Measurements from ENCODE around the gene OR52R1.

The OR52R1 gene

DNA sequence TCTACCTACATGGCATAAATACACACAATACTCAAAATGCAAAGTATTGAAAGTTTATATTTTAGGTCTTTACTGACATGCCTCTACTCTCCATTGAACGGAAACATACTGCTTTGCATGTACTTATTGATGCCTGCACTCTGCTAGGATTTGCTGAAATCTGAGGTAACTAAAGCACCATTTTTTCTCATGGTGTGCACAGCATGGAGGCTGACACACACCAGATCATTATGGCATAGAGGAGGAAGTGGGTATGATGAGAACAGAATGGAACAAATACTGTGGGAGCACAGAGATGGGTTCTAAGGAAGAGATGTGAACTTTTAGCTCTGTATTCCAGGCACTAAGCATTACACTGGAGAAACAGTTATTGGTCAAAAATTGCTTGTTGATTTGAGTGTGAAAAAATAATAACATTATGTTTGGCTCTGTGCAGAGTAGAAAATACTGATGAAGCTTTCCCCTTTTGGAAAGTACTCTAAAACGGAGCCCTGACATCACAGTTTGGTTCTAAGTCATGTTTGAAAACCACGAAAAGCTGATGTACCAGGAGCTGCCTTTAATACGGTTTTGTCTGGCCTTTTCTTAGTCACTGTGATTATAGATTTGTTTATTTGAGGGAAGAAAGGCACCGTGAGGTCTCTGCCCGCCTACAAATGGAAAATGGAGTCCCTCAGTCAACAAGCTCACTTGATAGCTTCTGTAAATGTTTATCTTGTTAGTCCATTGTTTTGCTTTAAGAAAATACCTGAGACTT is 5.6 kb downstream of the OR52R1 start:
- no CpG with 5 or more reads among the region's 6 CpGs for WGBS, 2 donors (ENCODE audit: extremely low coverage in 2 of 2, insufficient read length in 2 of 2, insufficient replicate concordance in 1 of 2)
- no peak overlapping the region for H3K4me3 ChIP-seq (ENCODE audit: low read length in 2 of 2)

GRCh38 chr11:4797206-4797605 is 7.0 kb downstream of the OR52R1 start:
- Histone ChIP-seq H2BK12ac (ENCODE audit: low read length) (no peak overlapping the region), H3K9ac (ENCODE audit: low read depth, low read length, poor library complexity) (no peak overlapping the region), H2AK5ac (ENCODE audit: low read depth, low read length) (no peak overlapping the region), H3K4me2 (ENCODE audit: insufficient read depth, low read length, poor library complexity, severe bottlenecking) (no peak overlapping the region), H3K14ac (ENCODE audit: low read length) (no peak overlapping the region), H4K91ac (ENCODE audit: low read depth, low read length, poor library complexity) (no peak overlapping the region), H3K27ac (replicated peaks; ENCODE audit: low read length) (no peak overlapping the region), H3K4ac (ENCODE audit: low read length) (no peak overlapping the region), H3K4me3 (ENCODE audit: low read length in 2 of 2) (no peak overlapping the region), H2BK120ac (ENCODE audit: low read depth, low read length) (no peak overlapping the region), H3K18ac (ENCODE audit: low read length) (no peak overlapping the region), H3K27me3 (ENCODE audit: control insufficient read depth in 3 of 3, insufficient read depth in 3 of 3, low read depth in 1 of 3, low read length in 3 of 3) (no peaks in the 10 kb centered on the region), H3K4me1 (ENCODE audit: control insufficient read depth in 2 of 2, insufficient read depth in 1 of 2, low read depth in 1 of 2, low read length in 2 of 2) (no peaks in the 10 kb centered on the region), H2BK5ac (ENCODE audit: low read length) (no peak overlapping the region), H3K79me1 (ENCODE audit: low read depth, low read length) (no peaks in the 10 kb centered on the region), H3K23ac (ENCODE audit: low read depth, low read length, poor library complexity) (no peak overlapping the region), H3K36me3 (replicated peaks in 1 of 2; ENCODE audit: control insufficient read depth in 2 of 2, insufficient read depth in 2 of 2, low read length in 2 of 2) (no peaks in the 10 kb centered on the region), H4K8ac (ENCODE audit: low read depth, low read length) (no peak overlapping the region), H3K9me3 (replicated peaks in 1 of 2; ENCODE audit: control insufficient read depth in 2 of 2, insufficient read depth in 1 of 2, low read depth in 1 of 2, low read length in 2 of 2) (no peaks in the 10 kb centered on the region), H2BK15ac (ENCODE audit: low read length) (no peak overlapping the region), H2AFZ (ENCODE audit: low read length) (no peak overlapping the region)
- no CpG with 5 or more reads among the region's 2 CpGs for WGBS, 2 donors (ENCODE audit: extremely low coverage in 2 of 2, insufficient read length in 2 of 2, insufficient replicate concordance in 1 of 2)
- no peak for DNase-seq (ENCODE audit: low spot score)

More for the DNA sequence above, 5.6 kb downstream of the OR52R1 start:
- Histone ChIP-seq H4K91ac (ENCODE audit: low read depth, low read length, poor library complexity) (no peak overlapping the region), H4K8ac (ENCODE audit: low read depth, low read length) (no peak overlapping the region), H3K23ac (ENCODE audit: low read depth, low read length, poor library complexity) (no peak overlapping the region), H2BK5ac (ENCODE audit: low read length) (no peak overlapping the region), H3K4ac (ENCODE audit: low read length) (no peak overlapping the region), H3K4me1 (ENCODE audit: control insufficient read depth in 2 of 2, insufficient read depth in 1 of 2, low read depth in 1 of 2, low read length in 2 of 2) (no peaks in the 10 kb centered on the region), H3K14ac (ENCODE audit: low read length) (no peak overlapping the region), H2BK15ac (ENCODE audit: low read length) (no peak overlapping the region), H2AK5ac (ENCODE audit: low read depth, low read length) (no peak overlapping the region), H3K9me3 (replicated peaks in 1 of 2; ENCODE audit: control insufficient read depth in 2 of 2, insufficient read depth in 1 of 2, low read depth in 1 of 2, low read length in 2 of 2) (no peaks in the 10 kb centered on the region), H3K27me3 (ENCODE audit: control insufficient read depth in 3 of 3, insufficient read depth in 3 of 3, low read depth in 1 of 3, low read length in 3 of 3) (no peaks in the 10 kb centered on the region), H3K4me2 (ENCODE audit: insufficient read depth, low read length, poor library complexity, severe bottlenecking) (no peak overlapping the region), H3K79me1 (ENCODE audit: low read depth, low read length) (no peaks in the 10 kb centered on the region), H2BK12ac (ENCODE audit: low read length) (no peak overlapping the region), H3K36me3 (replicated peaks in 1 of 2; ENCODE audit: control insufficient read depth in 2 of 2, insufficient read depth in 2 of 2, low read length in 2 of 2) (no peaks in the 10 kb centered on the region), H2BK120ac (ENCODE audit: low read depth, low read length) (no peak overlapping the region), H3K18ac (ENCODE audit: low read length) (no peak overlapping the region), H2AFZ (ENCODE audit: low read length) (no peak overlapping the region), H3K9ac (ENCODE audit: low read depth, low read length, poor library complexity) (no peak overlapping the region), H3K27ac (replicated peaks; ENCODE audit: low read length) (no peak overlapping the region)
- DNase-seq (ENCODE audit: low spot score), result no peak

GRCh38 chr11:4782454-4782853 is 21.7 kb downstream of the OR52R1 start:
- H2BK15ac ChIP-seq (ENCODE audit: low read length), result no peak overlapping the region
- H3K4ac ChIP-seq (ENCODE audit: low read length), result no peak overlapping the region
- H3K79me1 ChIP-seq (ENCODE audit: low read depth, low read length), result no peaks in the 10 kb centered on the region
- H3K18ac ChIP-seq (ENCODE audit: low read length), result no peak overlapping the region
- no peak overlapping the region for H2BK12ac ChIP-seq (ENCODE audit: low read length)
- no peak overlapping the region for H2BK120ac ChIP-seq (ENCODE audit: low read depth, low read length)
- no peak overlapping the region for H3K4me3 ChIP-seq (ENCODE audit: low read length in 2 of 2)
- no CpG with 5 or more reads among the region's 1 CpG for WGBS, 2 donors (ENCODE audit: extremely low coverage in 2 of 2, insufficient read length in 2 of 2, insufficient replicate concordance in 1 of 2)
- no peaks in the 10 kb centered on the region for H3K36me3 ChIP-seq (replicated peaks in 1 of 2; ENCODE audit: control insufficient read depth in 2 of 2, insufficient read depth in 2 of 2, low read length in 2 of 2)
- no peaks in the 10 kb centered on the region for H3K4me1 ChIP-seq (ENCODE audit: control insufficient read depth in 2 of 2, insufficient read depth in 1 of 2, low read depth in 1 of 2, low read length in 2 of 2)
- no peaks in the 10 kb centered on the region for H3K27me3 ChIP-seq (ENCODE audit: control insufficient read depth in 3 of 3, insufficient read depth in 3 of 3, low read depth in 1 of 3, low read length in 3 of 3)
- no peak overlapping the region for H2BK5ac ChIP-seq (ENCODE audit: low read length)
- no peak overlapping the region for H3K14ac ChIP-seq (ENCODE audit: low read length)
- no peak for DNase-seq (ENCODE audit: low spot score)
- no peak overlapping the region for H2AK5ac ChIP-seq (ENCODE audit: low read depth, low read length)
- no peak overlapping the region for H3K23ac ChIP-seq (ENCODE audit: low read depth, low read length, poor library complexity)
- H3K27ac ChIP-seq (replicated peaks; ENCODE audit: low read length), result no peak overlapping the region
- H2AFZ ChIP-seq (ENCODE audit: low read length), result no peak overlapping the region
- H3K4me2 ChIP-seq (ENCODE audit: insufficient read depth, low read length, poor library complexity, severe bottlenecking), result no peak overlapping the region
- H3K9me3 ChIP-seq (replicated peaks in 1 of 2; ENCODE audit: control insufficient read depth in 2 of 2, insufficient read depth in 1 of 2, low read depth in 1 of 2, low read length in 2 of 2), result no peaks in the 10 kb centered on the region
- no peak overlapping the region for H4K8ac ChIP-seq (ENCODE audit: low read depth, low read length)
- H4K91ac ChIP-seq (ENCODE audit: low read depth, low read length, poor library complexity), result no peak overlapping the region
- H3K9ac ChIP-seq (ENCODE audit: low read depth, low read length, poor library complexity), result no peak overlapping the region

DNA sequence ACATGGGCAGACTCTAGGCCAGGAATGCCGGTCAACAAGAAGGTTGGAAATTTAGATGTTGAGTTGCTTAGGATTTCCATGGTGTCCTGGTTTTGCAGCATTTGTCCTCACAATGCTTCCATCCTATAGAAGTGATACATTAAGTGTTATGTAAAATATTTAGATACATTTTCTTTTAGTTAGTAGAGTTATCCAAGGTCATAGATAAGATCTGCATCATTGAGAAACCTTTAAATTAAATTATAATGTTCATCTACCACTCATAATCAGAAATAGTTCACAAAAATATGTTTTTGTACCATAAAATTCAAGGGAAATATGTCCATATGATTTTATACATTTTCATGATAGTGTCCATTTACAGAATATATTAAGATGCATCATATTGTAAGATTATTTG is 34.3 kb downstream of the OR52R1 start, which contains the start of gene OR51F1:
Gene OR51F1 (minus strand): TSS at position 101 of the 400 bp plus-strand sequence. CDS start 0 bp downstream, at position 101.
- H3K4me1 ChIP-seq (ENCODE audit: control insufficient read depth in 2 of 2, insufficient read depth in 1 of 2, low read depth in 1 of 2, low read length in 2 of 2), result no peaks in the 10 kb centered on the region
- WGBS, 2 donors (ENCODE audit: extremely low coverage in 2 of 2, insufficient read length in 2 of 2, insufficient replicate concordance in 1 of 2), result no CpG with 5 or more reads among the region's 1 CpG
- no peak within 1 kb of the TSS for H2AK5ac ChIP-seq (ENCODE audit: low read depth, low read length)
- H3K27ac ChIP-seq (replicated peaks; ENCODE audit: low read length), result no peak within 1 kb of the TSS
- no peak within 1 kb of the TSS for H3K18ac ChIP-seq (ENCODE audit: low read length)
- no peak within 1 kb of the TSS for H2BK5ac ChIP-seq (ENCODE audit: low read length)
- H2BK15ac ChIP-seq (ENCODE audit: low read length), result no peak within 1 kb of the TSS
- H2BK12ac ChIP-seq (ENCODE audit: low read length), result no peak within 1 kb of the TSS
- H2BK120ac ChIP-seq (ENCODE audit: low read depth, low read length), result no peak within 1 kb of the TSS
- H3K23ac ChIP-seq (ENCODE audit: low read depth, low read length, poor library complexity), result no peak within 1 kb of the TSS
- no peak within 1 kb of the TSS for H4K91ac ChIP-seq (ENCODE audit: low read depth, low read length, poor library complexity)
- DNase-seq (ENCODE audit: low spot score), result no peak
- no peak within 1 kb of the TSS for H4K8ac ChIP-seq (ENCODE audit: low read depth, low read length)
- no peaks in the 10 kb centered on the region for H3K36me3 ChIP-seq (replicated peaks in 1 of 2; ENCODE audit: control insufficient read depth in 2 of 2, insufficient read depth in 2 of 2, low read length in 2 of 2)
- no peaks in the 10 kb centered on the region for H3K79me1 ChIP-seq (ENCODE audit: low read depth, low read length)
- H3K4me3 ChIP-seq (ENCODE audit: low read length in 2 of 2), result no peak within 1 kb of the TSS
- no peak within 1 kb of the TSS for H3K4ac ChIP-seq (ENCODE audit: low read length)
- H3K27me3 ChIP-seq (ENCODE audit: control insufficient read depth in 3 of 3, insufficient read depth in 3 of 3, low read depth in 1 of 3, low read length in 3 of 3), result no peaks in the 10 kb centered on the region
- H2AFZ ChIP-seq (ENCODE audit: low read length), result no peak within 1 kb of the TSS
- H3K9ac ChIP-seq (ENCODE audit: low read depth, low read length, poor library complexity), result no peak within 1 kb of the TSS
- H3K9me3 ChIP-seq (replicated peaks in 1 of 2; ENCODE audit: control insufficient read depth in 2 of 2, insufficient read depth in 1 of 2, low read depth in 1 of 2, low read length in 2 of 2), result no peaks in the 10 kb centered on the region
- H3K14ac ChIP-seq (ENCODE audit: low read length), result no peak within 1 kb of the TSS
- H3K4me2 ChIP-seq (ENCODE audit: insufficient read depth, low read length, poor library complexity, severe bottlenecking), result no peak within 1 kb of the TSS
